Right renal pelvis (tissue), 4 donors: ENCODE results near the gene CERS2. TPM values are rescaled to one million over a fixed set of nuclear protein-coding genes. Genes with fewer than 3 reads are reported as not detected.
"Not testable (repeated sequence)": the region's sequence is repeated elsewhere in the genome, so short reads cannot be mapped to it uniquely, and the experiment has no call there.

Experiments
- DNase-seq, 4 donors: peaks; one replicate each; pipeline ENCODE4 v3.0.0-alpha.2; 2013; ENCODE audit warnings: low read depth in 4 of 4, low spot score in 3 of 4, missing footprints in 1 of 4
- polyA plus RNA-seq, 4 donors: library from polyadenylated mRNA; unstranded; fragments of 120-200 nt; gene quantifications; one replicate each; pipeline ENCODE4 v1.2.1, GENCODE V29; 2013; ENCODE audit not compliant: insufficient read length in 4 of 4

The CERS2 gene
- polyA plus RNA-seq, 4 donors: 293 to 325 (median 308) TPM

DNA sequence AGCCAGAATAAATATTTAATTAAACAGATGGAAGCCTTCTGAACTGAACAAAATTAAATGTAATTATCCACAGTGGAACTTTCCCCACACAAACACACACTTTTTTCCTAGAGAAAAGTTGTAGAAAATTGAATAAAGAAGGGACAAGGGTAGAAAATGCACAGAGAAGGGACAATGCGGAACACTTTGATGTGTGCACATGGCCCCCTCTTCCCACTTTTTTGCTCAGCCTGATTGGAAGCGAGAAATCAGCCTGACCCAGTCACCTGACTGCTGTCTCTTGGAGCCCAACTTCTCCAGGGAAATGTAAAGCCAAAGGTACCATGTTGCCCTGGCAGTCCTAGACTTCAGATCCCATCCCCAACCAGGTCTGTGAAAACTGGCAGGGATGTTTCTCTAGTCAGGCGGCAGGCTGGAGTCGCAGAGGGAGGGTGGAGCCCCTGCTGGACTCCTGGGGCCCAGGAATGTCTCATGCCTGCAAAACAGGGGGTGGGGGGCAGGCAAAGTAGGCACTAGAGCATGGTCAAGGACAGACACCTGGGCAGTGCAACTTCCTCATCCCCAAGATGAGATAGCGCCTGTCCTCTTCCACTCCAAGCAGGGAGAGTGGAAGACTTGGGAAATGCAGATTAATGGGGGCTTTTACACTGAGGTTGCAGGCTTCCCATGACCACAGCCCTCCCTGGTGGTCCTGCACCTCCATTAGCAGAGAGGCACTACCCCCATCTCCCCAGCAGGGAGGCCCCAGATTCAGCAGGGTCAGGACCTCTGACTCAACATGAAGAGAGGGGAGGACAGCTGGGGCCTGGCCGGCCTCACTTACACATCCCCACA is 2.8 kb downstream of the CERS2 start:
- DNase-seq: no peak

DNA sequence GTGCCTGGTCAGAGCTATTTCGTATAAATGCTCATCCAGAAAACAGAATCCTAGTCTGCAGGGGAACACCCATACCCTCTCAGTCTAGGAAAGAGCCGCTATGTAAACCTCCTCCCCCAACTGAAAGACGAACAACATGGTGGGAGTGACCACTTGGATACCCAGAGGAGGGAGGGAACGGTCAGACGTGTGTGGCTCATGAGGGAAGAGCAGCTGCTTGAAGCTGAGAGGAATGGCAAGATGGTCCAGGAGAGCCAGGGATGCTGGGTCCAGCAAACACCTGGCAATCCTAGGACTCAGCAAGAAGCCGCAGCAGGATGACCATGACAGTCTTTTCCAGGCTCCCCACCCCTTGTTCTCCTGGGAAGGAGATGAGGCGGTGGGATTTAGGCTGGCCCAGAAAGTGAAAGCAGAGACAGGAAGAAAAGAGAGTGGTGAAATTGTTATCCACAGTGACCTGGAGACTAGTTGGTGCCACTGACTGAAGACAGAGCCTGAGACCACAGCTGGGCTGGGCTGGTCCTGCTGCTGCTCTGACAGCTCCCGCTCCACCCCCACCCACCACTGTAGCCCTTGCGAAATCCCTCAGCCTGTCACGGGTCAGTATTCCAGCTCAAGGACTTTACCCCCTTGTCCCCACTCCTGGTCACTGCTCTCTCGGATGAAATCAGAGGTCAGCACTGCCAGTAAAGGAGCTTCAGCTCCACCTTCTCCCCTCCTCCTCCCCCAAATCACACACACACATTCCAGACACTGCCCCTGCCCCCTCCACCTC is 3.6 kb downstream of the CERS2 start:
- no peak for DNase-seq

DNA sequence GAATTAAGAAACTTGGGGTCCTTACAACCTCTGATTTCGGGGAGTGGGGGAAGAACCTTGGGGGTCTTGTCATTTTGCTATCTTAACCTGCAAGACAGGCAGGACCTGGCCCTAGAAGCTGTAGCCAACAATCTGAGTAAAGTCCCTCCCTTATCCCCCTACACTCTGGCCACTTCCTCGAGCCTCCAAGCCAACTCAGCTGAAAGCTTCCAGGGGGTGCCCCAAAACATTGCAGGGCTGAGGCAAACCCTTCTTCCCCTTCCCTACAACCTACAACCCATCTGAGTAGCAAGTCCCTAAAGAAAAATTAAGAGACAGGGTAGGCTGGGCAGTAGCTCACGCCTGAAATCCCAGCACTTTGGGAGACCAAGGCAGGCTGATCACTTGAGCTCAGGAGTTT is 5.0 kb downstream of the CERS2 start:
- no peak for DNase-seq

DNA sequence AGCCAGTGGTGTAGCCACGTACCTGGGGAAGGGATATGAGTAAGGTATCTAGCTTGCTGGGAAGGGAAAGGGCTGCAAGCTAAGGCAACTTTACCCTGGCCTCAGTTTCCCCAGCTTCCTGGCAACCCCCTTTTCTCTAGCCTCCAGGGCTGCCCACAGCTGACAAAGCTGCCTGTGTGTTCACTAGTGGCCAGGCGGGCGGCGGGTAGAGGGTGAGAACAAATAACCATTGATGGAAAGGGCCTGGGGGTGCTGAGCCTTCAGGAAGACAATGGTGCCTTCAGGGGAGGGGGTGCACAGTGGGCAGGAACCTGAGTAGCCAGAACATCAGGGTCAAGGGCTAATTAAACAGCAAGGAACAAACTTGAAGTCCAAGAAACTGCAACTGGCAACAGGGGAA is 6.1 kb downstream of the CERS2 start:
- no peak for DNase-seq

DNA sequence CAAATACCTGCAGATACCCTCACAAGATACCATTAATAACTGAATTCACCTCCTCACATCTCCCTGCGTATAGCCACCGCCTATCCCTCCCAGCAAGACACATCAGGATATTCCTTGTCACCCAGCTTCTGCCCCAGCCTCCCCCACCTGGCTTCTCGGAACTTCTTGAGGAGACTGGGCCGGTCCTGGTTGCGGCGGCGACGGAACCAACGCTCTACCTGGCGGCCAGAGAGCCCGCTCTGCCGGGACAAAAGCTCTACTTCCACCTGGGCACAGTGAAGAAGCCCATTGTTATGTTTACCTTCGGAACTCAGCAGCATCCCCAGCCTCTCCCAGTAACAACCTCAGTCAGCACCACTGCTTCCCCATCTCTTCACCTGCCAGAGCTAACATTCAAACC is 6.7 kb downstream of the CERS2 start:
- no peak for DNase-seq

DNA sequence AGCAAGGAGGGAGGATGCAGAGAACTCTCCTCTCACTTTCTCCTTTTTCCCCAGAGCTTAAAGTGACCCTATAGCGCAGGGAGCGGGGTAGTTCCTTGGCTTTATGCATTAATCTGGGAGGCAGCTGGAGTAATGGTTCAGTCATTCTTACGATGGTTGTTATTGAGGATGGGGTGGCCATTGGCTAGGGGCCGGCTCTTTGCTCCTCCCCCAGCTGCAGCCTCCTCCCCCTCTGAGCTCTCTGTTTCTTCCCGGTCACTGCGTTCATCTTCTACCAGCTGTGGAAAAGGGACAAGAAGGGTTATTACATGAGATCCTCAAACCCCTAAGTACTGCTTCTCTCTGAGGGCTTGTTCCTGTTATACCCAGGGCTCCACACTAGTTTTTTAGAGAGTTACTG is 8.6 kb downstream of the CERS2 start:
- DNase-seq: no peak

DNA sequence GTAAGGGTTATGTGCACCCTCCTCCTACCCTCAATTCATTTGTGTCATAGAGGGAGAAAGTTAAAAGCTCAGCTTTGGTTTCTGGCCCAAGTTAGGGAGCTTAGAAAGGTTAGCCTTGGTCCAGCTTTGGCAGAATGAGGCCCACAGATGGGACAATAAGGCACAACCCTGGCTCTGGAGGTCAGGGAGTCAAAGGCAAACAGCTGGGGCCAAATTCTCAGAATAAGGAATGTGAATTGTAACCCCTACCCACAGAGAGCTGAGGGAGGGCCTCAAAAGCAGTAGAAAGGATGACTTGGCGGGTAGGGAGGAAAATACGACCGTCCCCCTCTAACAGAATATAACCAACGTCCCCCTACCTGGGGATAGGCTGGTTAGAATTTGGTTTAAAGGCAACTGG is 9.0 kb downstream of the CERS2 start:
- DNase-seq: no peak

DNA sequence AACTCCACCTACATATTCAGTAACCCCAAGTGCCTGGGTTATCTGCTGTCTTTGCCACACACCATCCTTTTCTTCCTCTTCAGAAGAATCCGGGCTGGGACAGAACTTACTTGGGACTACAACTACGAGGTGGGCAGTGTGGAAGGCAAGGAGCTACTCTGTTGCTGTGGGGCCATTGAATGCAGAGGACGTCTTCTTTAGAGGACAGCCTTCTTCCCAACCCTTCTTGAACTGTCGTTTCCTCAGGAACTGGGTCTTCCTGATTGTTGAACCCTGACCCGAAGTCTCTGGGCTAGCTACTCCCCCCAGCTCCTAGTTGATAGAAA is 10.5 kb downstream of the CERS2 start:
- no peak for DNase-seq

DNA sequence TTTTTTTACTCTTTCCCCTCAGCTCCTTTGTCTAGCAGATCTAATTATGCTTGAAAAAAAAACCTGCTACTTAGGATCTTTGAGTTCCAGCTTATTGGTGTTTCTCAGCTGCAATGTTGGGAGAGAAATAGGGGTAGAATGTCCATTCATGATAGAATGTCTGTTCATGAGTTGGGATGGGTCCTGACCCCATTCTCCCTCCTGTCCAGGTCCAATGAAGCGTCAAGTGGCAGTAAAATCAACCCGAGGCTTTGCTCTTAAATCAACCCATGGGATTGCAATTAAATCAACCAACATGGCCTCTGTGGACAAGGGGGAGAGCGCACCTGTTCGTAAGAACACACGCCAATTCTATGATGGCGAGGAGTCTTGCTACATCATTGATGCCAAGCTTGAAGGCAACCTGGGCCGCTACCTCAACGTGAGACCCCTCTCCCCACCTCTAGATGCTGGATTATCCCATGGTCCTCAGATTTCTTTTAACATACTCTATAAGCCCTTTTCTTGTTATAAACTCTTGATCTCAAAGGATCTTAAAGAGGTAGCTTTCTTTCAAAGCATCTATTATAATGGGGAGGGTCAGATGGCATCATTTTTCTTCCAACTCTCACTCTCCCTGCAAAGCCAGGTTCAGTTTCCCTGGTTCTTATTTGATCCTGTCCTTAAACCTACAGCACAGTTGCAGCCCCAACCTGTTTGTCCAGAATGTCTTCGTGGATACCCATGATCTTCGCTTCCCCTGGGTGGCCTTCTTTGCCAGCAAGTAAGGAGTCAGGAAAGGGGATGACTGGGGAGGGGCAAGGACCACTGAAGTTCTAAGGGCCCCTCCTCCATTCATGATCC is 11.1 kb downstream of the CERS2 start:
- no peak for DNase-seq

DNA sequence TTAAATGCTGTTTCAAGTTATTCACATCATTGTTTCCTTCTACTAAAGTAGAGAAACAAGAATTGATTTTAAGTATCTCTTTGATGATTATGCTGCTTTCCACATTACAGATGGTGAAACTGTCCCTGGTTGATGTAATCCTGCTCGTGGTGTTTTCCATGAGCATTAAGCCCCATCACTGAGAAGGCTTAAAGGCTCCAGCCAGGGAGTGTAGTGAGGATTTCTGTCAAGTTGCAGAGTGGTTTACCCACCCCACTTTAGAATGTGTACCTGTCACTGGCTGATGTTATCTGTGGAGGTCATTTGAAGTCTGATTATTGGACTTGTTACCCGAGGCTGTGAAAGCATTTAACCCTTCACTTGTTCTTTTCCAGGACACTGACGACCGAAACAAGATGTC is 12.9 kb downstream of the CERS2 start:
- no peak for DNase-seq

DNA sequence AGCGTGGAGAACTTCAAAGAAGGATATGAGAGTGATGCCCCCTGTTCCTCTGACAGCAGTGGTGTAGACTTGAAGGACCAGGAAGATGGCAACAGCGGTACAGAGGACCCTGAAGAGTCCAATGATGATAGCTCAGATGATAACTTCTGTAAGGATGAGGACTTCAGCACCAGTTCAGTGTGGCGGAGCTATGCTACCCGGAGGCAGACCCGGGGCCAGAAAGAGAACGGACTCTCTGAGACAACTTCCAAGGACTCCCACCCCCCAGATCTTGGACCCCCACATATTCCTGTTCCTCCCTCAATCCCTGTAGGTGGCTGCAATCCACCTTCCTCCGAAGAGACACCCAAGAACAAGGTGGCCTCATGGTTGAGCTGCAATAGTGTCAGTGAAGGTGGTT is 14.0 kb downstream of the CERS2 start:
- no peak for DNase-seq

DNA sequence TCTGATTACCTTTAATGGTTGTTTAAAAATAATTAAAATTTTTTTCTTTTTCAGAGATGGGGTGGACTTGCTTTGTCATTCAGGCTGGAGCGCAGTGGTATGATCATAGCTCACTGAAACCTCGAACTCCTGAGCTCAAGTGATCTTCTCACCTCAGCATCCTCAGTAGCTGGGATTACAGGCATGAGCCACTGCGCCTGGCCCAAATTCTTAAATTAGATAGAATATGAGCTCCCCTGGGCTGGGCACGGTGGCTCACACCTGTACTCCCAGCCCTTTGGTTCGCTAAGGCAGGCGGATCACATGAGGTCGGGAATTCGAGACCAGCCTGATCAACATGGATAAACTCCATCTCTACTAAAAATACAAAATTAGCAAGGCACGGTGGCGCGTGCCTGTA is 17.0 kb downstream of the CERS2 start:
- DNase-seq: no peak

DNA sequence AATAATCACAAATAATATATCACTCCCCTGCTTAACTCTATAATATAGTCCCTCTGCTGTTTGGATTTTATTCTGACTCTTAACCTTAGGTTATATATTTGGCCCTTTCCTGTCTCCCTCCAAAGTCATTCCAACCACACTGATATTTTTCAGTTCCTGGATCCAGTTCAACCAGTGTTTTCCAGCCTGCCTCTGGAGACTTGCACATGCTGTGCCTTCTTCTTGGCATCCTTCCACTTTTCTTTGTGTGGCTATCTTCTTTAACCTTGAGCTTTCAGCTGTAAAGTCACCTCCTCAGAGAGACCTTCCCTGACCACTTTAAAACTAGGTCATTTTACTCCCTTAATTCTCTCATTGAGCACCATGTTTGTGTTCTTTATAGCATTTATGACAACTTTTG is 19.4 kb downstream of the CERS2 start:
- DNase-seq: no peak

DNA sequence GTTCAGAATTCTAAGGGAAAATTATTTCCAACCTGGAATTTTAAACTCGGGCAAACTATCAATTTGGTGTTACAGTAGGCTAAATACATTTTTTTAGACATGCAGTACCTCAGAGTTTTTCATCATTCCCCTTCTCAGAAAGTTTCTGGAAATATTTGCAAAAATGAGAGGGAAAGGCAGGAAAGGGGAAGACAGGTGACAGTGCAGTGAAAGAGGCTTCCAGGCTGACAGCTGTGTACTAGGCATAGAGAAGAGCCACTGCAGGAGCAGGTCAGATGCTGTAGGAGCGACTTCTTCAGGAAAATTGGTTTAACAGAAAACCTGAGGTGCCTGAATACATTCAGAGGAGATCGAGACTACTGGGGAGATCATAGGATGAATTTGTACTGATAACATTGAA is 19.9 kb downstream of the CERS2 start:
- no peak for DNase-seq

DNA sequence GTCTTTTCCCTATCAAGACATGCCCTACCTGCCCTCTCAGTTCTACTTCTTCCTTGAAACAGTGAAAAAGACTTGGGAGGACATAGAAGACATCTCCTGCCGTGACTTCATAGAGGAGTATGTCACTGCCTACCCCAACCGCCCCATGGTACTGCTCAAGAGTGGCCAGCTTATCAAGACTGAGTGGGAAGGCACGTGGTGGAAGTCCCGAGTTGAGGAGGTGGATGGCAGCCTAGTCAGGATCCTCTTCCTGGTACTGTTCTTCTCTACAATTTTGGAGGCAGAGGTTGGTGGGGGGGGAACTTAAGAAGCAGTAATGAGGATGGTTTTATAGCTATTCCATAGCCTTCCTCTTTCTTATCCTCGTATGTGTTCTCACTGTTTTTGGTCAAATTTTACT is 29.8 kb downstream of the CERS2 start:
- no peak for DNase-seq

DNA sequence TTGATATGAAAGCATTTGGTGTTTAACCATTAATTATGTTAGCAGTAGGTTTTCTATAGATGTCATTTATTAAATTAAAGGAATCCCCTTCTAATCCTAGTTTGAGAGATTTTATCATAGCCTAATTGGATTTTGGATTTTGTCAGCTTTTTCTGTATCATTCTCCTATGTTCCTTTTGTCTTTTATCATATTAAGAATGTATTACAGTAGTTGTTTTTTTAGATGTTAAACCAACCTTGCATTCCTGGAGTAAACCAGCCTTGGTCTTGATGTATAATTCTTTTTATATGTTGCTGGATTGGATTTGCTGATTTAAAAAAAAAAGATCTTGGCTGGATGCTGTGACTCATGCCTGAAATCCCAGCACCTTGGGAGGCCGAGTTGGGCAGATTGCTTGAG is 42.9 kb downstream of the CERS2 start:
- DNase-seq: no peak

DNA sequence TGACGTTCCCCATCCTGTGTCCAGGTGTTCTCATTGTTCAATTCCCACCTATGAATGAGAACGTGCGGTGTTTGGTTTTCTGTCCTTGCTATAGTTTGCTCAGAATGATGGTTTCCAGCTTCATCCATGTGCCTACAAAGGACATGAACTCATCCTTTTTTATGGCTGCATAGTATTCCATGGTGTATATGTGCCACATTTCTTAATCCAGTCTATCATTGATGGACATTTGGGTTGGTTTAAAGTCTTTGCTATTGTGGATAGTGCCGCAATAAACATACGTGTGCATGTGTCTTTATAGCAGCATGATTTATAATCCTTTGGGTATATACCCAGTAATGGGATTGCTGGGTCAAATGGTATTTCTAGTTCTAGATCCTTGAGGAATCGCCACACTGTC is 45.9 kb downstream of the CERS2 start:
- not testable (repeated sequence) for DNase-seq

DNA sequence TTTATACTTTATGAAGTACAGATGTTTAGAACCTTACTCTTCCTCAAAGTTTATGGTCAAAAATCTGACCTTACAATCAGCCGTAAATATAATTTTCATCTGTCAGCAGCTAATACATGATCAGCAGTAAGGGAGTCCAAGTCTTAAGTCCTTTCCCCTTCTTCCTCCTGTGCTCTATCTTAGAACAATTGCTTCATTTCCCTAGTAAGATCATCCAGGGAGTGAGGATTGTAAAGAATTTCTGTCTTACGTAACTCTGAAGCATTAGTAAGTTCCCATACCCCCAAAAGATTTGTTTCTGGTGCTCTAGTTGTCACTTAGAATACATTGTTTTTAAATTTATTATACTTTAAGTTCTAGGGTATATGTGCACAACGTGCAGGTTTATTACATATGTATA is 46.3 kb downstream of the CERS2 start:
- no peak for DNase-seq

DNA sequence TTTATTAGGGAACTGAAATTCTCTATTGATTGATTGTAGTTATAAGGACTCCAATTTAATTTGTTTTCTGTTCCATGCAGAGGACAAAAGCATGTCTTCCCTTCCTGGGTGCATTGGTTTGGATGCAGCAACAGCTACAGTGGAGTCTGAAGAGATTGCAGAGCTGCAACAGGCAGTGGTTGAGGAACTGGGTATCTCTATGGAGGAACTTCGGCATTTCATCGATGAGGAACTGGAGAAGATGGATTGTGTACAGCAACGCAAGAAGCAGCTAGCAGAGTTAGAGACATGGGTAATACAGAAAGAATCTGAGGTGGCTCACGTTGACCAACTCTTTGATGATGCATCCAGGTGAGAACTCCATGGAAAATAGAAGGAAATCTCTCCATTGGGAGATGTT is 47.0 kb downstream of the CERS2 start:
- DNase-seq: no peak

DNA sequence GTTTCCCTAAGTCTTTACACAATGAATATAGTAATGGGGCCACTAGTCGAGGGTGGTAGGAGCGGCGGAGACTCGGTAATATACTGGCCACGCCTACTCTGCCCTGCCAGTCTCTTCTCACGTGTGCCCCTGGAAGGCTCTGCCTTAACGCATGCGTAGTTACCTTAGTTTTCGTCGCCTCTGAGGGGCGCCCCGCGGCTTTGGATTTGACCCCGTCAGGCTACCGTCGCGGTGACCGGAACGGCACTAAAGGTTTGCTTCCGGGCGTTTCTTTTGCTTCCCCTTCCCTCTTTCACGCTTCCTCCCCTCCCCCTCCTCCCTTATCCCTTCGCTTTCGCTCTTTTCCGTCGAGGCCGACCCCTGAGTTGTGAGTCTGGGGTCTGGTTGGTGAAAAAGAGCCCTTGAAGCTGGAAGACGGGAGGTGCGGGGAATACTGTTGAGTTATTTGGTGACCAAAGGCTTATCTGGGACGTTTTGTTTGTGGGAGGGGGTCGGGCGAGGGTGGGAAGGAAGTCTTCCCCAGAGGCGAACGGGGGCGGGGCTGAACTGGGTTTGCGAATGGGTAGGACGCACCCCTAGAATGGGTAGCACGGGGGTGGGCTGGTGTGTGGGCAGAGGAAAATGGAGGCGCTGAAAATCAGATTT is 48.4 kb downstream of the CERS2 start, which contains the start of gene SETDB1:
SETDB1 (plus strand) TSS at position 267 of the 645 bp plus-strand sequence. CDS start 1,352 bp downstream, outside the sequence.
- DNase-seq: peak; percentile 89 to 94 (median 94)

DNA sequence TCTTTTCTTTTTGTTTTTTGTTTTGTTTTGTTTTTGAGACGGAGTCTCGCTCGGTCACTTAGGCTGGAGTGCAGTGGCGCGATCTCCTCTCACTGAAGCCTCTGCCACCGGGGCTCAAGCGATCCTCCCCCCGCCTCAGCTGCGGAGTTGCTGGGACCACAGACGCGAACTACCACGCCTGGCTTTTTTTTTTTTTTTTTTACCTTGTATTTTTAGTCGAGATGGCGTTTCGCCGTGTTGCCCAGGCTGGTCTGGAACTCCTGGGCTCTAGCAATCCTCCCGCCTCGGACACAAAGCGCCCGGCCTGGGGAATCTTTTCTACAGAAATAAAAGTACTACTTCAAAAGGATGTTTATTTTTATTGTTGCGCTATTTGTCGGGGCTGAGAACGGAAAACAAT is 49.6 kb downstream of the CERS2 start:
- no peak for DNase-seq
